HEK293T (cell line): Measurements from ENCODE around the gene ITGB1.
"Not testable (repeated sequence)": the region's sequence is repeated elsewhere in the genome, so short reads cannot be mapped to it uniquely, and the experiment has no call there.

ENCODE experiments used
- CTCF ChIA-PET: fragments of 350-600 bp; formaldehyde crosslinking; extraction: SDS; loops from one replicate; lab custom pipeline; 2021; ENCODE audit warnings: antibody characterized with exemption, inconsistent platforms; lab: Yijun Ruan, JAX
- POLR2A ChIA-PET: fragments of 350-600 bp; formaldehyde crosslinking; extraction: SDS; loops from one replicate; lab custom pipeline; 2020; ENCODE audit warnings: antibody characterized with exemption, inconsistent platforms; lab: Yijun Ruan, JAX
- DNase-seq: peaks from one replicate; pipeline ENCODE4 v3.0.0; 2012; ENCODE audit warnings: mixed read lengths; ENCODE audit errors: extremely low spot score
- ARNT ChIP-seq: fragments of 450-650 bp; IDR thresholded peaks from 2 replicates; pipeline ENCODE4 v1.6.1; 2017; ENCODE audit warnings: mild to moderate bottlenecking
- BHLHE40 ChIP-seq: fragments of 450-650 bp; IDR thresholded peaks from 2 replicates; pipeline ENCODE4 v1.6.1; 2016; ENCODE audit warnings: mild to moderate bottlenecking, moderate library complexity, borderline replicate concordance
- CTBP1 ChIP-seq: fragments of 450-650 bp; IDR thresholded peaks from 2 replicates; pipeline ENCODE4 v1.6.1; 2016; ENCODE audit warnings: borderline replicate concordance
- ELF4 ChIP-seq: fragments of 450-650 bp; IDR thresholded peaks from 2 replicates; pipeline ENCODE4 v1.6.1; 2017; ENCODE audit warnings: antibody characterized with exemption
- FOXA1 ChIP-seq: fragments of 450-650 bp; IDR thresholded peaks from 2 replicates; pipeline ENCODE4 v1.6.1; 2016; ENCODE audit warnings: mild to moderate bottlenecking
- FOXK2 ChIP-seq: fragments of 450-650 bp; IDR thresholded peaks from 2 replicates; pipeline ENCODE4 v1.6.1; 2016; ENCODE audit warnings: mild to moderate bottlenecking
- FOXM1 ChIP-seq: fragments of 450-650 bp; IDR thresholded peaks from 2 replicates; pipeline ENCODE4 v1.6.1; 2017; ENCODE audit warnings: mild to moderate bottlenecking, borderline replicate concordance
- HDGF ChIP-seq: fragments of 450-650 bp; IDR thresholded peaks from 2 replicates; pipeline ENCODE4 v1.6.1; 2017; ENCODE audit warnings: antibody characterized with exemption, borderline replicate concordance
- L3MBTL2 ChIP-seq: fragments of 450-650 bp; conservative IDR thresholded peaks from 2 replicates; pipeline ENCODE4 v1.6.1; 2016; ENCODE audit warnings: mild to moderate bottlenecking
- LEF1 ChIP-seq: fragments of 450-650 bp; IDR thresholded peaks from 2 replicates; pipeline ENCODE4 v1.6.1; 2017; ENCODE audit warnings: mild to moderate bottlenecking, borderline replicate concordance
- NFRKB ChIP-seq: fragments of 450-650 bp; IDR thresholded peaks from 2 replicates; pipeline ENCODE4 v1.6.1; 2016; ENCODE audit warnings: mild to moderate bottlenecking, moderate library complexity
- PKNOX1 ChIP-seq: fragments of 450-650 bp; IDR thresholded peaks from 2 replicates; pipeline ENCODE4 v1.6.1; 2016
- SP1 ChIP-seq: fragments of 450-650 bp; IDR thresholded peaks from 2 replicates; pipeline ENCODE4 v1.6.1; 2017
- SUZ12 ChIP-seq: fragments of 450-650 bp; IDR thresholded peaks from 2 replicates; pipeline ENCODE4 v1.6.1; 2016; ENCODE audit warnings: mild to moderate bottlenecking
- TARDBP ChIP-seq: fragments of 450-650 bp; IDR thresholded peaks from 2 replicates; pipeline ENCODE4 v1.6.1; 2016
- ZNF384 ChIP-seq: fragments of 450-650 bp; IDR thresholded peaks from 2 replicates; pipeline ENCODE4 v1.6.1; 2016

The ITGB1 gene

GRCh38 chr10:32958085-32959005 lies at the start of gene ITGB1:
ITGB1 (minus strand) TSS chr10:32958230; CDS start chr10:32935558, 22,672 bp downstream.
- TF ChIP-seq SP1 (no peak), LEF1 (peak; percentile 48; the same call in 1 of the 2 replicates), FOXA1 (no peak), BHLHE40 (no peak), L3MBTL2 (peak; percentile 69), ELF4 (peak; percentile 58)
- CTCF ChIA-PET: no interaction called here
- POLR2A ChIA-PET: interaction anchor here (0.8 to 1.8 kb wide), 3 partner anchors 17 to 22 kb away, joined by 6 to 15 read pairs (median 11); no protein-coding TSS in a partner anchor
- DNase-seq: peak; percentile 76

GRCh38 chr10:33006342-33006887 lies 48.4 kb upstream of the ITGB1 start:
- POLR2A ChIA-PET: interaction anchor here (0.7 to 2.4 kb wide), 2 partner anchors 26 kb away, joined by 3 to 10 read pairs; no protein-coding TSS in a partner anchor
- DNase-seq: no peak
- CTCF ChIA-PET: no interaction called here
- no peak for TF ChIP-seq NFRKB
- no peak for TF ChIP-seq SP1

GRCh38 chr10:33005322-33006301 lies 47.6 kb upstream of the ITGB1 start:
- ChIA-PET CTCF (interaction anchor here (0.6 to 0.7 kb wide), 2 partner anchors 643 to 754 kb away, joined by 3 to 5 read pairs; no protein-coding TSS in a partner anchor), POLR2A (interaction anchor here (2.4 kb wide), 1 partner anchor 25 kb away, joined by 10 read pairs; no protein-coding TSS in a partner anchor)
- TF ChIP-seq CTBP1: no peak
- TF ChIP-seq FOXK2: no peak
- TF ChIP-seq FOXA1: no peak
- no peak for TF ChIP-seq ZNF384
- DNase-seq: peak; percentile 62

GRCh38 chr10:33001908-33002492 lies 44.0 kb upstream of the ITGB1 start:
- ChIA-PET CTCF (no interaction called here), POLR2A (interaction anchor here (1.7 kb wide), 1 partner anchor 21 kb away, joined by 8 read pairs; no protein-coding TSS in a partner anchor)
- no peak for TF ChIP-seq NFRKB
- no peak for TF ChIP-seq SP1
- no peak for TF ChIP-seq LEF1
- no peak for TF ChIP-seq FOXK2
- TF ChIP-seq PKNOX1: no peak
- no peak for TF ChIP-seq CTBP1
- TF ChIP-seq SUZ12: no peak
- no peak for TF ChIP-seq TARDBP
- TF ChIP-seq ZNF384: no peak
- no peak for TF ChIP-seq FOXA1
- no peak for TF ChIP-seq ARNT
- TF ChIP-seq L3MBTL2: no peak
- no peak for TF ChIP-seq FOXM1
- no peak for TF ChIP-seq HDGF
- TF ChIP-seq BHLHE40: no peak
- TF ChIP-seq ELF4: no peak

GRCh38 chr10:32998060-32998581 lies 40.1 kb upstream of the ITGB1 start:
- CTCF ChIA-PET: not testable (repeated sequence)

More at GRCh38 chr10:33001908-33002492, 44.0 kb upstream of the ITGB1 start:
- DNase-seq: no peak

GRCh38 chr10:32995751-32996150 lies 37.7 kb upstream of the ITGB1 start:
- TF ChIP-seq BHLHE40: no peak
- TF ChIP-seq TARDBP: no peak
- TF ChIP-seq NFRKB: no peak
- no peak for TF ChIP-seq CTBP1
- no peak for TF ChIP-seq ARNT
- TF ChIP-seq SUZ12: no peak
- no peak for TF ChIP-seq L3MBTL2
- no peak for TF ChIP-seq ELF4
- TF ChIP-seq HDGF: no peak
- TF ChIP-seq FOXK2: no peak
- CTCF ChIA-PET: interaction anchor here (0.6 kb wide), 1 partner anchor 106 kb away, joined by 4 read pairs; no protein-coding TSS in a partner anchor
- POLR2A ChIA-PET: interaction anchor here (1.4 kb wide), 1 partner anchor 15 kb away, joined by 3 read pairs; no protein-coding TSS in a partner anchor

More at GRCh38 chr10:32998060-32998581, 40.1 kb upstream of the ITGB1 start:
- POLR2A ChIA-PET, DNase-seq: not testable (repeated sequence)

More at GRCh38 chr10:32995751-32996150, 37.7 kb upstream of the ITGB1 start:
- no peak for DNase-seq
